ENCODE data around the gene TRMT6.

The TRMT6 gene

GRCh38 chr20:5893052-5893451, 57.3 kb downstream of the TRMT6 start:
- no peak for DNase-seq

GRCh38 chr20:5890773-5891441, 59.4 kb downstream of the TRMT6 start:
- DNase-seq, result no peak

GRCh38 chr20:5888041-5888440, 62.3 kb downstream of the TRMT6 start:
- no peak for DNase-seq

GRCh38 chr20:5887386-5887785, 62.9 kb downstream of the TRMT6 start:
- DNase-seq, result no peak

Data from midbrain (tissue), 1 donor.